Activated CD8-positive, alpha-beta memory T cell treated with anti-CD3 and anti-CD28 coated beads for 1 hour (primary cell): Measurements from ENCODE around the gene VEGFC.

ENCODE experiments used
- DNase-seq, 2 donors: peaks; one replicate each; pipeline ENCODE4 v3.0.0-alpha.2; 2020; ENCODE audit warnings: low read depth in 1 of 2; ENCODE audit errors: extremely low read depth in 1 of 2

The VEGFC gene, protein sequence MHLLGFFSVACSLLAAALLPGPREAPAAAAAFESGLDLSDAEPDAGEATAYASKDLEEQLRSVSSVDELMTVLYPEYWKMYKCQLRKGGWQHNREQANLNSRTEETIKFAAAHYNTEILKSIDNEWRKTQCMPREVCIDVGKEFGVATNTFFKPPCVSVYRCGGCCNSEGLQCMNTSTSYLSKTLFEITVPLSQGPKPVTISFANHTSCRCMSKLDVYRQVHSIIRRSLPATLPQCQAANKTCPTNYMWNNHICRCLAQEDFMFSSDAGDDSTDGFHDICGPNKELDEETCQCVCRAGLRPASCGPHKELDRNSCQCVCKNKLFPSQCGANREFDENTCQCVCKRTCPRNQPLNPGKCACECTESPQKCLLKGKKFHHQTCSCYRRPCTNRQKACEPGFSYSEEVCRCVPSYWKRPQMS

DNA sequence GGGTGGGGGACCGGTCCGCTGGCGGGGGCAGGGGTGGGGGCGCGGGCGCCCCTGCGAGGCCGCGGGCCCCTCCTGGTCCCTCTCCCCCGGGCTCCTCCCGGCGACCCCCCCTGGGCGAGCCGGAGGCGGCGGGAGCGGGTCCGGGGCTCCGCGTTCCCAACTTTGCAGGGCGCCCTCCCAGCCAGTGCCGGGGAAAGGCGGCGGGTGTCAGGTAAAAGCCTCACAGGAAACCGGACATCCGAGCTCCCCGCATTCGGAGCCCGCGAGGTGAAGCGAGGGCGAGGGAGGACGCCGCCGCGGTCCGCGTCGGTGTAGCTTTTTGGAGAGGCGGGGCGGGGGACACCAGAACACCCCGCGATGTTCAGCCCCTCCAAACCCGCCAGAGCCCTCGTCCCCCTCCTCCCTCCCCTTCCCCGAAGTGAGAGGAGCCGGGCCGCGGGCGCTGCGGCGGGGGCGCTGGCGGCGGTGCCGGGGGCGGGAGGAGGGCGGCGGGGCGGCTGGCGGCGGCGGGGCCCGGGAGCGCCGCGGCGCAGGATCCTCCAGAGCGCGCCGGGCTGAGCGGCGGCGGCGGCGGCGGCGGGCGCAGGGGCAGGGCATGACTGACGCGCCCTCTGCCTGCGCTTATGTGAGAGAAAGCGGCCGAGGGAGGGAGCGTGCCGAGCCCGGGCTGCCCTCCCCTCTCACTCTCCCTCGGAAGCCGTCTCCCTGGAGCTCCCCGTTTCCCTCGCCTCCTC, at the start of gene VEGFC:
VEGFC (minus strand) TSS at position 597 of the 734 bp plus-strand sequence. CDS start 611 bp downstream, outside the sequence.
- DNase-seq: no peak

DNA sequence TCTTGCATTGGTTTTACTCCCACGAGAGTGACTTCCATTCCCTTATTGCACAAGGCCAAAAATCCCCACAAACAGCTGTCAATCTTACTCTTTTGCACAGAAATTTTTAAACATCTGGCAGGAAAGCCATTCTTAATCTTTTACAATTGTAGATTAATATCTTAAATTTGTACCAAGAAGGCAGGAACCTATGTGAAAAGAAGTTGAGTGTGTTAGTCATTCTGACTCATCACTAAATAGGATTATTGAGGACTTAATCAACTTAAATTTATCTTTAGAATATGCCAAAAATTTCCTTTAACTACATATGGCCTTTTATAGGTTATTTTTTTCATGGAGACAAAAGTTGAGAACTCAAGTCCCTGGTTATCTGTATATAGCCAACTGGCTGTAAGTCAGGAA, 49.0 kb upstream of the VEGFC start:
- DNase-seq: no peak

DNA sequence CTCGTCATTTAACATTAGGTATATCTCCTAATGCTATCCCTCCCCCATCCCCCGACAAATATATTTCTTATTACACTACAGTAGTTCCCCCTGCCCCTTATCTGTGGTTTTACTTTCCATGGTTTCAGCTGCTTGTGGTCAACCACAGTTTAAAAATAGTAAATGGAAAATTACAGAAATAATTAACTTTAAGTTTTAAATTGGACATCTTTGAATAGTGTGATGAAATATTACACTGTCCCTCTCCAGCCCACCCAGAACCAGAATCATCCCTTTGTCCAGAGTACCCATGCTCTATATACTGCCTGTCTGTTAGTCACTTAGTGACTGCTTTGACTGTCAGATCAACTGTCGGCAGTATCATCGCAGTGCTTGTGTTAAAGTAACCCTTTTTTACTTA, 47.4 kb upstream of the VEGFC start:
- DNase-seq: no peak

DNA sequence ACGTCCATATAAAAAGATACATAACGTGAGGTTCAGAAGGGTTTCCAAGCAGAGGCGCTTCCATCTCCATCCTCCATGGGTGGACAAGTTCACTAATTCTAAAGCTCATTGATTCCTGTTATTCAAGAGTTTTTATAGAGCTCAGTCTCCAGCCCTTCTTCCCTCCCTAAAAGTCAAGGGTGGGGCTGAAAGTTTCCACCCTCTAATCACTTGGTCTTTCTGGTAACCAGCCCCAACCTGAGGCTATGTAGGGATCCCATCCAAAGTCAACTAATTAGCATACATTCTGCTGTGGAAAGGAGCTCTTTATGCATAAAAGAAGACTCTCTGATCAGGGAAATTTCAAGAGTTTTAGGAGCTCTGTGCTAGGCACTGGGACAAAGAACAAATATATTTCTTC, 46.9 kb upstream of the VEGFC start:
- no peak for DNase-seq

DNA sequence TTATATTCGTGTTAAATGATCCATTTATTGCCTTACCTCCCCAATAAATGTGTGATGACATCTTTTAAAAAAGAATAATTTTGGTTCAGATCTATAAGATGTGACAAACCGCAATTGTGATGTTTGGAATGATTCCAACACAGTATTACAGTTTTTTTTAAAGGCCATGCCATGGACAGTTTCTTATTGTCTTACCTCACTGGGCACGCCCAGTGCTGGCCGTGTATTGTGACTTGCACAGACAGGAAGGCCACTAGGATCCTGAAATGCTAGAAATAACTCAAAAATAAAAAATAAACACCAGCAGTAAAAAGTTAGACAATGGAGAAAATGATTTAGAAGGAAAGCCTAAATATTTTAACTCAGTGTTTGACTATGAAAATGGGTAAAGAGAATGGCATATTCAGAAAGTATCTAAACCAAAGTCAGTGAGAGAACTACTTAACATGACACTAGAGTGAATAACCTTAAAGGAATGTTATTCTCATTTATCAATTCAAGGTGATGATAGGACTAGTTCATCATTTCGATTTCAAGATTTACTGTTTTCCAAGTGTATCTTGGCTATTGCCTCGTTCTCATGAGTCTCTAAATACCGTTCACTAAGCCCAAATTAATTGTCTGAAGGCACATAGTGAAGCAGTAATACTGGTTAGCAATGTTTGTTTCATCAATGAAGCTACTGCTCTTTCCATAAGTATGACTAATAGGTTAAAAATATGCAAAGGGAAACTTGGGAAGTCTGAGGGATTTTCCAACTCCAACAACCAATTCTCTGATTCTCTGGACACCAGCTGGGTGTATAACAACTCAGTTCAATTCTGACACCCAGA, 46.1 kb upstream of the VEGFC start:
- DNase-seq: no peak

DNA sequence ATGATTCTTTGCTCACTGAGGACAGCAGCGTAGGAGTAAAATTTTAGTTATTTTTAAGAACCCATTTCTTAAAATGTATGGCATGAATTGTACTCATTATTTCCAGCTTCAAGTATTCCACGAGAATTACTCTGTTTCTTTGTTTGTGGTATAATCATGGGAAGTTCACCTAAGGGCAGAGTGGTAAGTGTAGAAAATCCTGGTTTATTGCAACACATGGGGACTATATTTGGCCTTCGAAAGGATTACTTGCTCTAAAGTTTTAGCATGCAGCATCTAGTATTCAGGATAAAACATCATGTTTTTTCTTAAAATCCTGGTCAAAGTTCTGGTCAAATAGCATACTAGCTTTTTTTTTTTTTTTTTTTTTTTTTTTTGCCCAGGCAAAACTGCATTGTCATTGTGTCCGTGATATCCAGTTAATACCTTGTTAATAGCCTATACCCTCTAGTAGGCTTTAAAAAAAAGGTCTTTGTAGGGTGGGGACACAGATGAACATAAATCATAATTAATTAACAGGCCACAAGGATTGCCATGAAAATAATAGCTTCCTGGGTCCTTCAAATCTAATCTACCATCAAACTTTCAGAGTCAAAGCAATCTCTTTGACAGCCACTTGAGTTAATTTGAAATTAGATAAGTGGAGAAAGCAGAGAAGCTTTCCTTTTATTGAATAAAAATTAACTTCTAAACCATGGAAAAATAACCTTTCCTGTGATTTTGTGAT, 44.6 kb upstream of the VEGFC start:
- no peak for DNase-seq

DNA sequence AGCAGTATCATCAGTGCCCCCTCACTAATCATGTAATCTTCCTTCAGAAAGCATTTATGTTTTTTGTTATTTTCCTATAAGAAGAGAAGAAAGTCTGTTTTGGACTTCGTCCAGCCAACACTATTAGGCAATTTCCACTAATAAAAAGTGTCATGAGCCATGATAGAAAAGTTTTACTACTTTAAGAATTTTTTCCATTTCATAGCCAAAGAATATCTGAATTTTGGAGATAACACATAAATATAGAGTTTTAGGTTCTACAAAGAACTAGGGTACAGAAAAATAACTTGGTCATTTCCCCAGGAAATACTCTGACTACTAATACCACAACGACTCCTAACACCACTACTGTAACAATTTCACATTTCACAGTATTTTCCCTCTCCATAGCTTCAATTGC, 41.8 kb upstream of the VEGFC start:
- DNase-seq: no peak

DNA sequence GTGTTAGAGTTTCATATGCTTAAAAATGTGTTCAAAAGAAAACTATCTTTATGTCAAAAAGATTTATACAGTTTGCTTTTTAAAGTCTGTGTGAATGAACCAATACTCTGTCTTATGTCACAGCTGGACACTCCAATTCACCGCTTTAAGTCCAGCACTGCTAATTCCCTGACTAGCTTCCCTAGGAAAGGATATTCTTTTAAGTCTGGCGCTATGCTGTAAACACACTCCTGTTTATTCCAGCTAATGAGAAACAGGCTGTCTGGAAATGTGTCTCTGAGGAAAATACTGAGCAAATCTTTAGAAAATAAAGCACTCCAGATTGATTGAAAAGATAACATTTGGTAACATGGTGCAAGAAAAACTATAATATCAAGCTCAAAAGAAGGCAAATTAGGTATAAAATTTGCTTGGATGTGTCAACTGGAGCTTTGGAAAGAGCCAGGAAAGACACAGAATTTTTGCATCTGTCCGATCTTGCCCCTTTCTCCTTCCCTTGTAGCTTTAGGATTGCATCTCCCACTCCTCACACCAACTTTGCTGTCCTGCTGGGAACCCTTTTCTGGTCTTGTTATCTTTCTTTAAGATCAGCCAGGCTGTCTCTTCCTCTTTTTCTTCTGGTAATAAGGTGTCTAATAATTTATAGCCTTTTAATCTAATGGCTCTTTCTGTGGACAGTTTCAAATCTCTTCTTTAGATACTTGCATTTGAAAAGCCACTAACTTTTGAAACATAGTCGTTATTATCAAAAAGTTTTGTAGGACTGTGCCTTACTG, 40.9 kb upstream of the VEGFC start:
- no peak for DNase-seq

DNA sequence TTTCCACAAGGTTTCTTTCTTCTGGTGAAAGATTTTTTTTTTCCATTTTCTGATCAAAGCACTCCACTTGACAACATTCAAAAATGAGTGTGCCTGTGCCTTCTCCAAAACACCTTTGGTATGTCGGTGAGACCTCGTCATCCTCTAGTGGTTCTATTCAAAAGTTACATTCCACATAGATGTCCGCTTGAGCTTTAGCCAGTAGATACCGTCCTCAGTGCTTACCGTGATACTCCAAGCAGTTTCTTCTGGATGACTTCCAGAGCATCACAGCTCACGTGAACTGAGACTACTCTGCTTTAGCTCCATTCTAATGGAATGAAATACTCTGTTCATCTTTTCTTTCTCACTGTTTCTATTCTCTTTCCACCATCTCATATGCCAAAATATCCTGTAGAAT, 38.2 kb upstream of the VEGFC start:
- no peak for DNase-seq

DNA sequence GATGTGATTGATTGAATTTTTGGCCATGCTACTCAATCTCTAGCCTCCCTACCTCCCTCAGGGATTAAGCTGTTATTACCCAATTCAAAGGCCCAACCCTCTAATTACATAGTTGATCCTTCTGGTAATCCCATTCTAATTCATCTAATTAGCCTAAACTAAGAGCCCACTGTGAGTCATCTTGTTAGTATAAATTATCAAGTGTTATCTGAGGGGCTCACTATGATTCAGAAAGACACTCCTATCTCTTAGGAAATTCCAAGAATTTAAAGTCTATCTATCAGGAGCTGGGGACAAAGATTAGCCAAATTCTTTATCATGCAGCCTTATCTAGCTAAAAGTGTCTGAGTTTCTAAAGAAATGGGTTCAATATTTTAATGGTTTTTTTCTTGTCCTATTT, 32.9 kb upstream of the VEGFC start:
- DNase-seq: no peak

DNA sequence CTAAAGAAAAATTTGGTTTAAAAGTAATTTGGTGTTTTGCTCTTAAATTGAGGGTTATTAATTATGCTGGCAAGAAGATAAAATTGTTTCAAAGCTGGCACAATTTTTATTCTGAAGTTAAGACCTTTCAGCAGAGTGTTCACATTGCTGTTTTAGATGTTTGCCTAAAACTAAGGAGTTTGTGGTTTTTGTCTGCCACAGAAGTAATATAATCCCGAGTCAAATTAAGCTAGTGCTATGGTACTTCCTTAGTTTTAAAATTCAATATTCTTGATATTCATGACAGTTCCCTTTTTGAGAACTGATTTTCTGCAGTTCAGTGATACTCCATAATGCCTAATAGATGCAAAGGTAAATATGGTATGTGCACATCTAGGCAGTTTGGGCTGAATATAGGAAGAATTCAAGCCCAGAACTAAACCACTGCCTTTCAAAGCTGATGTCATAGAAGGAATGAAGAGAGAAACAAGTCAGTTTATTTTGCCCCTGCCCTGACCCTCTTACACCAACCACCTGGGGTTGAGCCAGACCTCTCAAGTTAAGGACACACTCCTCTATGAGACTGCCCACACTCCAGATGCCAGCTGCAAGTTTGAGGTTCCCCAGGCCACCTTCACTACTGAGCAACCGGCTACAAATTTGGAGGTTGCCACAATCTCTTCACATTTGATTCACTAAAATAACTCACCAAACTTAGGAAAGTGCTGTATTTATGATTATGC, 32.1 kb upstream of the VEGFC start:
- no peak for DNase-seq

DNA sequence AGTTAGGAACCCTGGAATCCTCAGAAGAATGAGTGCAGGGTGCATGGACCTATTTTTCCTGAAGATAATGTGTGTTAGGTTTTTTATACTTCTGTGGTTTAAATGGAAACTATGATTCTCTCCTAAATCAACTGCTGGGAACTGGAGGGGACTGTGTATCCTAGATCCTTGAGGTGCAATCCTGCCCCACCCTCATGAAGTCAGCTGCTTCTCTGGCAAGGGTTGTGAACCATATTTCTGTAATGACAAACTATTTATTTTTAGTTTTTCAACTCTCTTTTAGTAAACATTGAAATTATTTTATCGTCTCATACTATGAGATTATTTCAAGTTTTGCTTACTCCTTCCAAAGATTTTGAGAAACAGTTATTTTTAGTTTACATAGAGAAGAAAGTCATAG, 25.8 kb upstream of the VEGFC start:
- DNase-seq: no peak

DNA sequence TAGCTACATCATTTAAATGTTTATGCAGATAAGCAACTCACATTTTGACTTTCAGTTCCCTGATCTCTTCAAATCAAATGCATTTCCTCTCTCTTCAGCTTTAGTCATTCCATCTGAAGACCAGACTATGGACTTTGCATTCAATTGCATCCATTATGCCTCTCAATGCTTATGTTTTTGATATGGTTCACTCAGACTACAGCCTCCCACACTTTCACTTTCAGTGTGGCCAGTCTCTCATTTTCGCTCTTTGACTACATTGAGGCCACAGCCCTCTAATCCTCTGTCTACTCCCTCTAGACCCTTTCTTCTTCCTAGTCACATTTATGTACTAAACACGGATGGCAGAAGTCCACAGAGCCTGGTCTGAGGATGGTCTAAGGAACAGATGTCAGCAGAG, 24.5 kb upstream of the VEGFC start:
- no peak for DNase-seq

DNA sequence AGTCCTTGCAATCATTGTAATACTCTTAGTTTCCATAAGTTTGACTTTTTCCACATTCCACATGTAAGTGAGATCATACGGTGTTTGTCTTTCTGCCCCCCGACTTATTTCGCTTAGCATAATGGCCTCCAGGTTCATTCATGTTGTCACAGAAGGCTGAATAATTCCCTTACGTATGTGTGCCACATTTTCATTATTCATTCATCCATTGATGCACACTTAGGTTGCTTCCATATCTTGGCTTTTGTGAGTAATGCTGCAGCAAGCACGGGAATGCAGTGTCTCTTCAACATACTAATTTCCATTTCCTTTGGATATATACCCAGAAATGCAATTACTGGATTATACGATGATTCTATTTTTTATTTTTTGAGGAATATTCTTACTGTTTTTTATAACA, 22.0 kb upstream of the VEGFC start:
- no peak for DNase-seq

DNA sequence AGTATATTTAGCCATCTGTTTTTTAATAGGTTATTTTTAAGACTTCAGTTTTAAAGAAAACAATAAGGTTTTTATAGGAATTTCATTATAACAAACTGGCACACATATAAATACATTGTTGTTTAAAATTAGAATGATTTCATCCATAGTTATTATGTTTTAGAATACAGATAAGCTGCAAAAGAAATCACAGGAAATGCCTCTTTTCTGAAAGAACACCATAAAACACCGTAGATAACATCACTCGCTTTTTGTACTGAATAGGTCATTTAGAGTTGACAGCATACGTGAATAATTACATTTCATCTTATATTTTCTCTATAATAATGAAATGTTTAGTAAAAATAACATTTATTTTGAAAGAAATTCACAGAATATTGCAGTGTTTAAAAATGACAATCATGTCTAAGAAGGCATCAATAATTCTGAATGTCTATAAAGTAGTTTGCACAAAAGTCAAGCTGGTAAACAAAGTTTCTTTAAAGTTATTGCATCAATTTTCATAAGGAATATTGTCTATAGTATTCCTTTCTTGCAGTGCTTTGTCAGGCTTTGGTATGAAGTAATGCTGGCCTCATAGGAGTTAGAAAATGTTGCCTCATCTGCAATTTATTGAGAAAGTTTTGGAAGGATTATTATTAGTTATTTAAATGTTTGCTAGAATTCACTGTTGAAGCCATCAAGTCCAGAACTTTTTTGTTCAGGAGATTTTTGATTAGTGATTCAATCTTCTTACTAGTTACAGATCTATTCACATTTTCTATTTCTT, 17.9 kb upstream of the VEGFC start:
- DNase-seq: no peak

DNA sequence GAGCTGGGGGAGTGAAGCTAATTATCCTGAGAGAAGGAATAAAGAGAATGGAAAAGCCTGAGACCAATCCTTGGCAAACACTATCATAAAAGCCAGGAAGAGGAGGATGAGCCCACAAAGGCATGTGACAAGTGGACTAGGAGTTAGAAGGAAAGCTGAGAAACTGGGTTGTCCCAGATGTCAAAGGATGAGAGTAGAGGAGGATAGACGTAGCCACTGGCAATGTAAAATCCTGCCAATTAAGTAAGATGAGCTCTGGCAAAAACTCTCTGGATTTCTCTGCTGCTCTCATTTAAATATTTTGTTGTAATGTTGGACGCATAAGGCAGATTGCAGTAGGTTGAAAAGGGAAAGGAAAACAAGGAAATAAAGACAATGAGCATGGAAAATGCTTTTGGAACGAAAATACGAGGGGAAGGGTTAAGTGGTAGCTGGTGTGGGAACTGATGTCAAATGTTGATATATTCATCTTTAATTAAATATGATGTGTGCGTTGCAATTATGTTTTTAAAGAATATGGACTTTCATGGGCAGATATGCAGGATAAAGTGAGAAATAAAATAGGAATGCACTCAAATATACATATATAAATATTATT, 14.2 kb upstream of the VEGFC start:
- DNase-seq: no peak

DNA sequence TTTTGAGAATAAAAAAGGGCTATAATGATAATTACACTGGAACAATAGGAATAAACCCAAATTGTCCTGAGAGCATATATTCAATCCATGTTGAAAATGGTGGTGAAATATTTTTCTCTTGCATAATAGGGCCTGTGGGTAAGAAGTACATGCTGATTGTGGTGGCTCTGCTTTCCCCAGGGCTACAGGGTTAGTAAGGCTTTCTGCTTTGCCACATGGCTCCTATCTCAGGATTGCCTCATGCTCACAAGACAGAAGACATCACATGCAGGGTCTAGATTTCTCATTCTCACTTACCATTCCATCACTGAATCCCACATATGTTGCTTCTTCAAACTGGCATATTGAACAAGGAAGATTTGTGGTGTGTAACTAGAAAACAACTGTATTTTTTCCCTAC, 12.4 kb upstream of the VEGFC start:
- no peak for DNase-seq

DNA sequence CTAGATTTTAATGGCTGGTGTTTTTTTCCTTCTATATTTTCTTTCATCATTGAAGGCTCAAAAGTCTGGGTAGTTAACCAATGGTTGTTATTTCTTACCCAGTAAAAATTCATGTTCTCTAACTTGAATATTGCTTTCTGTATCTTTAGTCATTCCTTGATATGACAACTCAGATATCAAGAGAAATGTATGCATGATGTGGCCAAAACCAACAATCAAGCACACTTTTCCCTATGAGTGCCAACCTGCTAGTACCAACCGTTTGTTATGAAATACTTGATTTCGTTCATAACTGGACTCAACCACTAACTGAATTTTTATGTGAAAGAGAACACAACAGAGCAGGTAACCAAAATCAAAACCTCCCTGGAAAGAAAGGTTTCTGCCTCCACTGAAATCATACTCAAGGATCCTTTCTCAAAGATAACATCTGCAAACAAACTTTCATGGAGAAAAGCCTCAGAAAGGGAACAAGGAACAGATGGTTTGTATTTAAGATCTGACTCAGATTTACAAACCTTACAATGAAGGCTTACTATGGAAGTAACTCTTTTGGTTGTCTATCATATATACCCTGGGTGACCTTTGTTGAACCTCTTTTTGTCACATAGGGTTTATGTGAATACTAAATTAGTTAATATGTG, 8.3 kb upstream of the VEGFC start:
- no peak for DNase-seq
